GM12892 (cell line): ENCODE measurements around the gene MACROD2.
"Not testable (repeated sequence)": the region's sequence is repeated elsewhere in the genome, so short reads cannot be mapped to it uniquely, and the experiment has no call there.

Experiments used
- POLR2A ChIP-seq: IDR thresholded peaks from 2 replicates; pipeline ENCODE4 v1.6.1; 2011; ENCODE audit warnings: low read depth, low read length, control low read depth
- POLR2AphosphoS5 ChIP-seq: IDR thresholded peaks from 2 replicates; pipeline ENCODE4 v1.6.1; 2011; ENCODE audit warnings: low read depth, low read length, control low read depth

DNA sequence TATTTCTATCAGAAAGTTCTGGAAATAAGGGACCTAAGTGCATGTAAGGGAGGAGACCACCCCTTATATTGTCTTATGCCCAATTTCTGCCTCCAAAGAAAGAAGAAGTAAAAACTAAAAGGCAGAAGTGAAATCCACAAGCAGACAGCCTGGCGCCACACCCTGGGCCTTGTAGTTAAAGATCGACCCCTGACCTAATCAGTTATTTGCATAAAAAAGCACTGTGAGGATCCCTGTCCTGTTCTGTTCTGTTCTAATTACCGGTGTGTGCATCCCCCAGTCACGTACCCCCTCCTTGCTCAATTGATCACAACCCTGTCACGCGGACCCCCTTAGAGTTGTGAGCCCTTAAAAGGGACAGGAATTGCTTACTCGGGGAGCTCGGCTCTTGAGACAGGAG lies 1812.5 kb downstream of the MACROD2 start:
- not testable (repeated sequence) for TF ChIP-seq POLR2AphosphoS5, POLR2A
